Dermis blood vessel endothelial cell (primary cell): Measurements from ENCODE around the gene TMC1. TPM values are rescaled to one million over a fixed set of nuclear protein-coding genes. Genes with fewer than 3 reads are reported as not detected.
"Not testable (repeated sequence)": the region's sequence is repeated elsewhere in the genome, so short reads cannot be mapped to it uniquely, and the experiment has no call there.

Experiments used
- DNase-seq: peaks from one replicate; pipeline ENCODE4 v3.0.0; 2010
- total RNA-seq: library from RNA; depleted of rRNA; stranded (reverse); fragments of >200 nt; gene quantifications from 2 replicates; pipeline ENCODE4 v1.2.3, GENCODE V29; 2014

The TMC1 gene
- total RNA-seq, 1 donor from 2014 or later = 3.4 TPM

DNA sequence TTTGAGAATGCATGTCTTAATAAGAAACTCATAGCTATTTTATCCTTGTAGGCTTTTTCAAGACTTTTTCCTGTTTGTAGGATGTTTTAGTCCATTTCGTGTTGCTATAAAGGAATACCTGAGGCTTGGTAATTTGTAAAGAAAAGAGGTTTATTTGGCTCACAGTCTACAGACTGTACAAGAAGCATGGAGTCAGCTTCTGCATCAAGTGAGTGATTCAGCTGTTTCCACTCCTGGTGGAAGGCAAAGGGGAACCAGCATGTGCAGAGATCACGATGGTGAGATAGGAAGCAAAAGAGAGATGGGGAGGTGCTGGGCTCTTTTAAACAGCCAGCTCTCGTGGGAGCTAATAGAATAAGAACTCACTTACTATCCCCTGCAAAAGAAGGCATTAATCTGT lies 254.2 kb downstream of the TMC1 start:
- DNase-seq = no peak

DNA sequence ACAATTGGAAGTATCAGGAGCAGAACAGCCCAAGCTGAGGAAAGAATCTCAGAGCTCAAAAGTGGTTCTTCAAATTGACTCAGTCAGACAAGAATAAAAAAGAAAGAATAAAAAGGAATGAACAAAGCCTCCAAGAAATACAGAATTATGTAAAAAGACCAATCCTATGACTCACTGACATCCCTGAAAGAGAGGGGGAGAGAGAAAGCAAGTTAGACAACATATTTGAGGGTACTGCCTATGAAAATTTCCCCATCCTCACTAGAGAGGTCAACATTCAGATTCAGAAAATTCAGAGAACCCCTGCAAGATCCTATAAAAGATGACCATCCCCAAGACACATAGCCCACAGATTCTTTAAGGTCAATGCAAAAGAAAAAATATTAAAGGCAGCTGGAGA lies 258.2 kb downstream of the TMC1 start:
- DNase-seq = no peak

DNA sequence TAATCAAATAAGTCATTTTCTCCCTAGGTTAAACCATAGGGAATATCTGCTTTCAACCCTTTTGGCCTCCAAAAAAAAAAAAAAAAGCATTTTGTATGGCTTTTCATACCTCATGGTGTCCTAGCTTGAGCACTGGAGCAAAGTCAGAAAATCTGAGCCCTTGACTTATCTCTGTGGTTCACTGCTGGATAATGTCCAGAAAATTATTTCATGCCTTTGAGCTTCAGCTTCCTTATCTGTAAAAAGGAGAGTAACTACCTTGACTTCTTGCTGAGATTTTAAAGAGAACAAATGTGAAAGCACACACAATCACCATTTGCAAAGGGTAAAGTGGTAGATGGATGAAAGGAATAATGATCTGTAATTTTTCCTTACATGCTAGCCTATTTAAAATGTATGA lies 265.5 kb downstream of the TMC1 start:
- no peak for DNase-seq

DNA sequence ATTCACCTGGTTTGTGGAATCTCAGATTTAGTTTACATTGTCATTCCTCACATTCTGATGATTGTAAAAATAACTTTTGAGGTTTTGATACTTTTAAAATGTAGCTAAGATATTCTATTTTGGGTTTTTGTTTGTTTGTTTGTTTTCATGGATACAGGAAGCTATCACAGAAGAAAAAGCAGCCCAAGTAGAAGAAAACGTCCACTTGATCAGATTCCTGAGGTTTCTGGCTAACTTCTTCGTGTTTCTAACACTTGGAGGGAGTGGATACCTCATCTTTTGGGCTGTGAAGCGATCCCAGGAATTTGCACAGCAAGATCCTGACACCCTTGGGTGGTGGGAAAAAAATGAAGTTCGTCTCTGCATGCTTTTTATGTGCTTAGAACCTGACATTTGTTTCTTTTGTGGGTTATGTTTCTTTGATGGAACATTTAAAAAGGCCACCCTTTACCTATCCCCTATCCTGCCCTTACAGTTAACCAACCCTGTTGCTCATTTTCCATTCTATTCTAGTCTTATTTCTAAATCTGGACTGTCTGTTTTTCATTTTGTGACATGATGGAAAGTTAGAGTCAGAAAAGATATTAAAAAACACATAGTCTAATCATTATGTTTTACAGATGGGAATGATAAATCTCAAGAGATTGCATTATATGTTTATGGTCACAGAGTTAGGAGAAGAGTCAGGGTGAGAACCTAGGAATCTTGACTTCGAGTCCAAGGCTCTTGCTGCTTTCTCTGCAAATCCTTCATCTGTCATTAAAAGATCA lies 267.7 kb downstream of the TMC1 start:
- no peak for DNase-seq

DNA sequence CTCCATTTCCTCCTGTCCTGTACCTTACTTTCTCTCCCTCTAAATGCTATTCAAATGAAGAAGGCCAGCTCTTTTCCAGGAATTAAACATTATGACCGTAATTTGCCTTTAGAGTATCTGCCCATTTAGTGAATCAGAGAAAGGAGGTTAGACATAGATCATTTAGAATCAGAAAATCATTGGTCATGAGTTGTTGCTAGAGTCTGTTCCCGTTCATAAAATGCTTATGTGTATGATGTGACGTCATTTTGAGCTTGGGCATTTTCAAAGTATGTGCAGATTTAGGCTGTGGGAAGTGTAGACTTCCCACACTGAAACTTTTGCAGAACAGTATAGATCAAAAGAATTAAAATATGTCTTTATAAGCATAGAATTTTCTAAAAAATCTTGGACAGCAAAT lies 268.5 kb downstream of the TMC1 start:
- DNase-seq = no peak

DNA sequence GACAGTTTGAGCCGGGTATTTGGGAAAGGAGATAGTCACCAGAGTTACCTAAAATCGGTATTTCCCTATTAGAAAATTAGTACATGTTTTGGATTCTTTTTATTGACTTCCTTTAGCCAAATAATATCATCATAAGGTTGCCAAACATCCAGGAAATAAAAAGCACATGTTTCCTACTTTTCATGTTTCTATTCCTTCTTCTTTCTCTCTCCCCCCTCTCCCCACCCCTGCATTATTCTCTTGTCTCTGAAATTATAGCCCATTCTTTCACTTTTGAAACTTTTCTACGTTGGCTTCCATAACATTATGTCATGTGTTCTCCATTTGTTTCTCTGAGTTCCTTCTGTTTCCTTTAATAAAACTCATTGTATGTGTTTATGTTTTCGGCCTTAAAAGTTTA lies 269.6 kb downstream of the TMC1 start:
- no peak for DNase-seq

DNA sequence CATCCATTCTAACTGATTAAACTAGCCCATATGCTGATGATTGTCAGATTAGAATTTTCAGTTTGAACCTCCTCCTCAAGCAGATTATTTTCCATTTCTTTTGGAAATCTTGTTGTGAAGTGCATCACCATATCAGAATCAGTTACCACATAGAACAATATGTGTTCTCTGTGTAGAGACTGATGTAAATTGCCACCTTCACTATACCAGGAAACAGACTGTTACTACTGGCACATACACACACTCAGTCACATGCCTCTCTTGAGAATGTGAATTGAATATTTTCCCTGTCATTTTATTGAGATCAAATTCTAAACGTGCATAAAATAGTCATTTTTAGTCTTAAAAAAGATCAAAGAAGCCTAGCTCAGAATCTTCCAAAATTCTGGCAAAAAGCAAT lies 270.0 kb downstream of the TMC1 start:
- DNase-seq = peak; percentile 5

DNA sequence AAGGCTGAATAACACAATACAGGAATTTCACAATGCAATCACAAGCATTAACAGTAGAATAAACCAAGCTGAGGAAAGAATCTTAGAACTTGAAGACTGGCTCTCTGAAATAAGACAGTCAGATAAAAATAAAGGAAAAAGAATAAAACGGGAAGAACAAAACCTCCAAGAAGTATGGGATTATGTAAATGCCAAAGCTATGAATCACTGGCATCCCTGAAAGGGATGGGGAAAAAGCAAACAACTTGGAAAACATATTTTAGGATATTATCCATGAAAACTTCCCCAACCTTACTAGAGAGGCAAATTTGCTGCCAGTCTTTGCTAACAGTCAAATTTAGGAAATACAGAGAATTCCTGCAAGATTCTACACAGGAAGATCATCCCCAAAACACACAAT lies 273.5 kb downstream of the TMC1 start:
- no peak for DNase-seq

DNA sequence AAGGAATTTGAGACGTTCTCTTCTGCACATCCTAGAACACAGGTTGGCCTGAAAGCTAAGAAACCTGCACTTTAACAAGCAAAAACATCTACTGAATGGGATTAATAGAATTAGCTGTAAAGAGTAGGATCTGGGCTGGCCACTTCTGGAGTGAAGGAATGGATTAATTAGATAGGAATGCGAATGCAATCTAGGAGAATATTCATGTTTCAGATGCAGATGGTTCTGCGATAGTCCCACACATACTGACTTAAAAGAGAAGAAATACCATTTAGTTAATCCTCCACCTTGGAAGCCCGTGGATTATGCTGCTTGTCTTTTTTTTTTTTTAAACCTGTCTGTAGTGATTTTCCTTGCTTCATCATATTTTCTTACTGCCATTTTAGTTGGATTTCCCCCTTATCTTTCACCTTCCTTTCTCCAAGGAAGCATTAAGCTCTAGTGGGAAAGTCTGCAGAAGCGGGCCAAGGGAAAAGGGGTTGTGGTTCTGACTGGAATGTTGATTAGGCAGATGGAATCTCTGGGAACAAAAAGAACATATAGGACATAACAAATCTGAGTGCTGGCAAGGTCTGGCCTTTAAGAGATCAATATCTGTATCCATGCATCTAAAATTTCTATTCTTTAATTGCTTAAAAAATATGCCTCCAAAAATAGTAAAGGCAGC lies 279.1 kb downstream of the TMC1 start:
- DNase-seq = no peak

DNA sequence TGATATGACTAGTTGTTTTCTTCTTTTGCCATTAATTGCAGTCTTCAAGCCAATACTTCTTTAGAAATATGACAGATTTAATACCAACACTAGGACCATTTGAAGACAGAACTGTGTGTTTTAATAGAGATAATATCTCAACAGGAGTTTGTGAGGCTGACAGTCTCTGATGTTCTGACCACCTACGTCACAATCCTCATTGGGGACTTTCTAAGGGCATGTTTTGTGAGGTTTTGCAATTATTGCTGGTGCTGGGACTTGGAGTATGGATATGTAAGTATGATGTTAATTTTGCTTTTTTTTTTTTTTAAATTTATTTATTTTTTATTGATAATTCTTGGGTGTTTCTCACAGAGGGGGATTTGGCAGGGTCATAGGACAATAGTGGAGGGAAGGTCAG lies 283.8 kb downstream of the TMC1 start:
- no peak for DNase-seq

DNA sequence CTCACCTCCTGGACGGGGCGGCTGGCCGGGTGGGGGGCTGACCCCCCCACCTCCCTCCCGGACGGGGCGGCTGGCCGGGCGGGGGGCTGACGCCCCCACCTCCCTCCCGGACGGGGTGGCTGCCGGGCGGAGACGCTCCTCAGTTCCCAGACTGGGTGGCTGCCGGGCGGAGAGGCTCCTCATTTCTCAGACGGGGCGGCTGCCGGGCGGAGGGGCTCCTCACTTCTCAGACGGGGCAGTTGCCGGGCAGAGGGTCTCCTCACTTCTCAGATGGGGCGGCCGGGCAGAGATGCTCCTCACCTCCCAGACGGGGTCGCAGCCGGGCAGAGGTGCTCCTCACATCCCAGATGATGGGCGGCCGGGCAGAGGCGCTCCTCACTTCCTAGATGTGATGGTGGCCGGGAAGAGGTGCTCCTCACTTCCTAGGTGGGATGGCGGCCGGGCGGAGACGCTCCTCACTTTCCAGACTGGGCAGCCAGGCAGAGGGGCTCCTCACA lies 285.0 kb downstream of the TMC1 start:
- not testable (repeated sequence) for DNase-seq

DNA sequence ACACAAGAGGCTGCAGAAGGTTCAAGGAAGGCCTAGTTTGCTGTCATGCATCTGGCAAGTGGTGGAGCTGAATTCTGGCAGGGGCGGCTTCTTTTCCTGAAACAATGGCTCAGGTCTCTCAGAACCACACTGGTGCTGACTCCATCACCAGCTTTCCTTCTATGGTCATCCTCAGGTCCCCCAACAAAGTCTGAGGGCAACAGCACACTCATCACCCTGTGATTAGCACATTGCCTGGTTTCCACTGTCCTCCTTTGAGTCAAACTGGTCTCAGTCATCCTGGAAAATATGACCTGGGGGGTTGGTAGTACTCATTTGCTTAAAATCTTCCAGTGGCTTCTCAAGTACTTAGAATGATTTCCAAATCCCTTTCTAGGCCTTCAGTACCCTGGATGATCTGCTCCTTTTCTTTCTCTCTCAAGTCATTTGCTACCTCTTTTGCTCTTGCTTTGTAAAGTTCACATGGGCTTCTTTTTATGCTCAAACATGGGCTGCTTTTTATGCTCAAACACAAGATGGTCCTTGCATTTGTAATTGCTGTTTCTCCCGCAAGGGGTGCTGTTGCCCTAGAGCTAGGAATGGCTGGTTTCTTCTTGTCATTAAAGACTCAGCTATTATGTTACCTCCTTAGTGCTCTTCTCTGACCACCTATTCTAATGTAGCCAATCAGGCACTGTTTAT lies 286.5 kb downstream of the TMC1 start:
- peak; percentile 10 for DNase-seq

DNA sequence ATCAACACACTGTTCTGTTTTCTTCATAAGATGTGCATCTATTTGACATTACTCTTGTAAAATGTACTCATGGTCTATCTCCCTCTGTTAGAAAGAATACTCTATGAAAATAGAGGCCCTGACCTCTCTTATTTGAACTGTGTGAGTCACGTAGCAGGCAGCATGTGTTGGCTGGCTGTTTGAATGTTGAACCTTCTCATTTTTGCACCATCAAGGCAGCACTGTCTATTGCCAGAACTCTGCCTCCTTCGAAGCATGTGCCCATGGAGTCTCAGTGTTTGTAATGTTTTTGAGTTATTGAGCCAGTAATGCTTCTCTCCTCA lies 287.0 kb downstream of the TMC1 start:
- no peak for DNase-seq

DNA sequence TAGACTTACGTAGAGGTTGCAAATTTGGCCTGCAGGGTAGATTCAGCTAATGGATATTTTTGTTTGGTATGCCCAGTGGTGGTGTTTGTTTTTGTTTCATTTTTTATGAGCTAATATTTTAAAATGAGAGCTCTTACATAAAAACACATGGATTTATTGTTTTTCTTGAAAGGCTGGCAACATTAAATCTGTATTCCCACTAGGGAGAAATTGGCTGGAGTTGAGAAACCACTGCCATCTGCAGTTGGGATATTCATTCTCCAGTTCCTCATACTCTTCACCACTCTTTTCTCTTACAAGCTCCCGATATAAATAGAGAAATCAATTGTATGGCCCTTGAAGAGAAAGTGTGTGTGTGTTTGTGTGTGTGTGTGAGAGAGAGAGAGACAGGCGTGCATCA lies 288.2 kb downstream of the TMC1 start:
- DNase-seq = no peak

DNA sequence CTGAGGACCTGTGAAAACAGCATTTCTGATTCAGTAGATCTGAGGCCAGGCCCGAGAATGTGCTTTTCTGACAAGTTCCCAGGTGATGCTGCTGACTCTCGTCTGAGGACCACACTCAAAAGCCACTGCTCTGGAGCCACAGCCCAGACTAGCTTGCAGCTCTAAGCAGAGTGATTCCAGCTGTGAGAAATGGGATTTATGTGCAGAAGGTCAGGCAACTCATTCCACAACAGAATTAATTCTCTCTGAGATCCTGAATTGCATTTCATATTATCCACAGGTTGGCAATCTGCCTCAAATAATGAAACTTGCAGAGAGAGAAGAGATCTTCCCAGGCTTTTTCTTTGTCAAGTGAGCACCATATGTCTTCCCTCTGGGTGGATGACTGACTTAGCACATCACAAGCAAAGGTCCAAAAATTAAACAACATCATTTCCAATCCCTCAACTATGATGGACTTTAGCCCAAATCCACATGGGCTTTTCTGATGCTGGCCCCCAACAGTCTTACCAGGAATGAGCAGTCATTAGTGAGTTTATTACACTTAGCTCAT lies 291.2 kb downstream of the TMC1 start:
- no peak for DNase-seq

DNA sequence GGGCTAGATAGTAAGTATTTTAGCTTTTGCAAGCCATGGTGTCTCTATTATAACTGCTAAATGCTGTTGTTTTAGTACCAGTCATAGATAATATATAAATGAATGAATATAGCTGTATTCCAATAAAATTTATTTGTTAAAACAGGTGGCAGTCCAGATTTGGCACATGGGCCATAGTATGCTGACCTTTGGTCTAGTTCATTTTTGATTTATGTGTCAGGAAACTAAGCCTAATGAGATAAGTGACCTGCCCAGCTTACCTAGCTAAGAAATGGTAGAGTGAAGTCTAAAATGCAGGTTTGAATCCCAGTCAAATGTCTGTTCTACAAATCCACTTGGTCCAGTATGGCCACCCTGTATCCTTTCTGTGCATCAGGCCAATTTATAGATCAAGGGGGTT lies 292.1 kb downstream of the TMC1 start:
- DNase-seq = no peak

DNA sequence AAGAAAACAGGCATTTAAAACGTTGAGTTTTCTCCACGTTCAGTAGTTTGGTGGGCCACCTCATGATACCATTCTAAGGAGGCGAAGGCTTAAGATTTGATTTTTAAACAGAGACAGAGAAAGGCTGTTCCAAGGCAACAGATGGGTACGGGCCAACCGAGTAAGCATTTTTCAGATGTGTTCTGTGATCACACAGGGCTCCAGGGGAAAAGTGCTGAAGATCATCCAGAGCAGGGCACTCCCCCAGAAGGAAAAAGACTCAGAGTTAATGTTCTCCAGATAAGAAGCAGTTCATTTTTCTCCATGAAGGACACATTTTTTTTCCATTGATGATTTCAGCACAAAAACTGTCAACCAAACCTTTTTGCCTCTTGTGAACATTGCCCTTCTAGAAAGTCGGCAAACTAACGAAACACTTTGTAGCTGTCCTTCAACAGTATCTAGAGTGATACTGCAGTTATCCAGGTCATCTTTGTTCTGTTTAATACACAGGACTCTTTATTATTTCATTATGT lies 292.7 kb downstream of the TMC1 start:
- no peak for DNase-seq

DNA sequence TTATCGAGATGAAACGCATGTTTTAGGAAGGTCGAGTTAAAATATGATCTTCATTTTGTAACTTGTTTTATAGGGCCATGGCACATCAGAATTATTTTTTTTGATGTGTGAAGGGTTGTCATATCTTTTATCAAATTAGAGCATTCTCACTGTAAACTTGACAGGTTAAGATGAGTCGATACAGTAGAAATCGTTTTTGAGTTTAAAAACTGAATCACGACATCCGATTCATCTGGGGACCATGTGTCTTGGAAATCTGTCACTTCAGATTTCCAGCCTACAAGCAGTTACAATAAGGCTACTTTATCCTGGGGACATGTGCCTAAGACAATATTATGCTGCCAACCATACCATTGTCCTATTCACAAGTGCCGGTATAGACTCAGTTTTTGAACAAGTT lies 295.3 kb downstream of the TMC1 start:
- no peak for DNase-seq

DNA sequence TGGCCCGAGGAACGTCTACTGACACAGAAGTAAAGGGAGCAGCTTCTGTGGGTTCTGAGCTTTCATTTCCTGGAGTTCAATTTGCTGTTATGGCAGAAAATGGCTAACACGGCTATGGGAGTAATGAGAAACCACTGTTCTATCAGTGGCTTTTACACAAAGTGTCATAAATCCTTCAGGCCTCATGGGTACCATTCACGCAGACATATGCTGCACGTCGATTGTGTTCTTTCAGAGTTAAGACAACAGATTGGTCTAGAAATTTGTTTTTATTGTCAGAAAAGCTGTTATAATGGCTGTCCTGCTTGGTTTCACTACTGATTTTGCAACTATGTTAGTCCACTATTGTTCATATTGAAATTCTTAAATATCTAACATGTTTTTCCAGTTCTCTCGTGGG lies 296.0 kb downstream of the TMC1 start:
- peak; percentile 22 for DNase-seq

DNA sequence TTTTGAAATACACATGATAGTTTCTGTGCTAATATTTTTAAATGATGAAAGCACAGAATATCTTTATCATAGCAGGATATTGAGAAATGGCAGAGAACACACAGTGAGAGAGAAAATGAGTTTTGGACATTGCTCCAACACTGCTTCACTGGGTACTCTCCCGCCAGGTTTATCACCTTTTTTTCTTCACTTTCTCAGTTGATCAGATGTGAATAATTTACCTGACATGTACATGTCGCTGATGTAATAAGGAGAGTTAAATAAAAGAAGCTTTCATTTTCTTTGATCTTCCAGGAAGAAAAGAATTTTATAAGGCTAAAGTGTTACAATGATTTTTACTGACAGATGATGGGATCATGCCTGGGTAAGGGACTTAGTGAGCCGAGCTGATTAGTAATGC lies 297.0 kb downstream of the TMC1 start:
- DNase-seq = no peak

DNA sequence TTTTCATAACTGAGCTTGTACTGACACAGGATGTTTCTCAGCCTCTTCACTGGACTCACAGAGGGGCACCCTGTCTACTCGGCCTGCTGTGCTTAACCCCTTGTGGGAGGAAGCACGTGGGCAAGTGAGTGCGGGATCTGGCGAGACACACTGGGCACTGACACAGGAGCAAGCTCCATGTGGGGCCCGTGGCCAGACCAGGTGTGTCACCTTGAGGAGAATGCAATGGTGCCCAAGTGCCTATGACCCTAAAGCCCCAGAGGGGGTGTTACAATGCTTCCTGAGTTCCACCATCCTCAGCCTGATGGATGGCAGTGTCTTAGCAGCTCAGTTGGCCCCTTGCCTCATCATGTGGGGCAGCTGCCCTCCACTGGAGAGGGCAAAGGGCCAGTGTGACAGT lies 302.6 kb downstream of the TMC1 start:
- no peak for DNase-seq

DNA sequence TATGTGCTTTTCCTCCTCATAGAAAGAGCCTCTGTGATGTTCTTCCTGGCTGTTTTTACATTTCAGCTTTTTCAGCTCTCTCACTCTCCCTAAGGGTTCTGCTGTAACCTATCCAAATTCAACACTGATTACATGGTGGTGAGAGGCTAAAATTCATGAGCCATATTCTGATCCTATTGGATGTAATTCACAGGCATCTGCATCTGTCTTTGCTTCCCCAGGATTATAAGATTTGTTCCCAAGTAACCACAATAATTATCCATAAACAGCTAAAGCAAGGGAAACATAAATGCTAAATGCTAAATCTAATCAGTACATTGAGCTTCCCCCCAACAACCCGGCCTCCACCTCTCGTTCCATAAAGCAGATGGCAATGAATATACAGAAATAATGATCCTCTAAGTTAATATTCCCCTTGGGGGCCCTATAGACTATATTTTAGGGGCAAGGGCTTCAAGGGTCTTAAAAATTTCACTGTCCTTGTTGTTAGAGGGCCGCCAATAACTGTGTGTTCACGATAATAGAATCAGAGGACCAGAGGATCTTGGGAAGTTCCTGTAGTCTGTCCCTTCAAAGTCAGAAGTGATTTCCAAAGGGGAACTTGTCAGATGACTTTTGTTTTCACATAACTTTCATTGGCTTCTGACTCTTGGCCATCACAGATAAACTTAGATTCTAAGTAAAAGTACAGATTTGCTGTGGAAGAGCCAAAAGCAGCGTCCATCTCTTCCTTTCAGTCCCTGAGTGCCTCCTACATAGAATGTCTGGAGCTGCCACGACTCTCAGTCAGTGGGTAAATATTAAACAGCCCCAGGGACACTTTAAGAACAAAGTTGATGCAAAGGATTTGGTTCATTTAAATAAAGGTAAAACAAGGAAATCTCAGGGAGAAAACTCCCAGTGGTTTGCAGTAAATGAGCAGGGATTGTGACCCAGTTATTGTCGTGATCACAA lies 305.9 kb downstream of the TMC1 start:
- DNase-seq = no peak
